Activated T-helper 2 cell treated with anti-CD3 and anti-CD28 coated beads, Interferon-gamma antibody, Interleukin-2, Interleukin-4, amounts not matched to agents 10 μg/mL and 5 μg/mL and 100 μg/mL, durations not matched to agents 14 hours and 24 hours and 36 hours (primary cell): ENCODE results near the gene WWOX. TPM values are rescaled to one million over a fixed set of nuclear protein-coding genes. Genes with fewer than 3 reads are reported as not detected.
A peak's percentile ranks its signal among the peaks of the same experiment; 100 is the strongest.

Experiments used
- DNase-seq: peaks from one replicate; pipeline ENCODE4 v3.0.0; 2021; ENCODE audit warnings: low spot score
- H3K27ac Mint-ChIP-seq: one replicate; pipeline ENCODE4 v1.8.0; 2021; ENCODE audit warnings: mixed read lengths
- H3K27me3 Mint-ChIP-seq: one replicate; pipeline ENCODE4 v1.8.0; 2021; ENCODE audit warnings: low read depth, mixed read lengths
- H3K36me3 Mint-ChIP-seq: one replicate; pipeline ENCODE4 v1.8.0; 2021; ENCODE audit warnings: low read depth, mixed read lengths
- H3K4me1 Mint-ChIP-seq: one replicate; pipeline ENCODE4 v1.8.0; 2021; ENCODE audit warnings: low read depth, mixed read lengths
- H3K4me3 Mint-ChIP-seq: one replicate; pipeline ENCODE4 v1.8.0; 2021; ENCODE audit warnings: low read depth, mild to moderate bottlenecking, moderate library complexity, mixed read lengths
- H3K9me3 Mint-ChIP-seq: one replicate; pipeline ENCODE4 v1.8.0; 2021; ENCODE audit warnings: mixed read lengths
- intact Hi-C: fragments of 100-400 bp; cut with micrococcal nuclease; formaldehyde crosslinking; loops from one replicate; pipeline ENCODE4 v1.15.1; 2023
- total RNA-seq: library from RNA; stranded (reverse); gene quantifications from 2 replicates; pipeline ENCODE4 v1.2.3, GENCODE V29; 2022

Gene WWOX
- total RNA-seq, 1 donor from 2014 or later, result 19.0 TPM

DNA sequence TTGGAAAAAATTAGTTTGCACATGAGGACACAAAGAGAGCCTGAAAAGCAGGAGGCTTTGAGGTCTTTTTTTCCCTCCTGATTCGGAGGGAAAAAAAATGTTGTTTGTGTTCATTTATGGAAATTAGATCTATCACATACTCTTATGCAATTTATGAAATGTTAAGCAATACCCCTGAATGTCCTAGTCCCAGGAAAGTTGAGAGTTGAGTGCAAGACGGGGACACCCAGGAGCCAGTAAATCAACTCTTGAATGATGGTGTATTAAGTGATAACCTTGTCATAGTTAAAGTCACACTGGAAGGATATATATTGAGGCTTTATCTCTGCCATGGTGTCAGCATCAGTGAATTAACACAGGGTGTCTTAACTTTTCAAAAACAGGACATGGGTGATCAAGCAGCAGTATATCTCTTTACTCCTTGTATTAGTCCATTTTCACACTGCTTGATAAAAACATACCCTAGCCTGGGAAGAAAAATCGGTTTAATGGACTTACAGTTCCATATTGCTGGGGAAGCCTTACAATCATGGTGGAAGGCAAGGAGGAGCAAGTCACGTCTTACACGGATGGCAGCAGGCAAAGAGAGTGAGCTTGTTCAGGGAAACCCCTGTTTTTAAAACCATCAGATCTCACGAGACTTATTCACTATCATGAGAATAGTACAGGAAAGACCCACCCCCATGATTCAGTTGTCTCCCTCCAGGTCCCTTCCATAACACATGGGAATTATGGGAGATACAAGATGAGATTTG is 1032.0 kb downstream of the WWOX start:
- Mint-ChIP-seq H3K27me3 (peaks cover 2% of the 10 kb centered on the region), H3K4me1 (no peaks in the 10 kb centered on the region), H3K36me3 (no peaks in the 10 kb centered on the region), H3K27ac (no peak overlapping the region), H3K4me3 (no peak overlapping the region), H3K9me3 (no peaks in the 10 kb centered on the region)
- no peak for DNase-seq
- intact Hi-C loops, result no loop called here

DNA sequence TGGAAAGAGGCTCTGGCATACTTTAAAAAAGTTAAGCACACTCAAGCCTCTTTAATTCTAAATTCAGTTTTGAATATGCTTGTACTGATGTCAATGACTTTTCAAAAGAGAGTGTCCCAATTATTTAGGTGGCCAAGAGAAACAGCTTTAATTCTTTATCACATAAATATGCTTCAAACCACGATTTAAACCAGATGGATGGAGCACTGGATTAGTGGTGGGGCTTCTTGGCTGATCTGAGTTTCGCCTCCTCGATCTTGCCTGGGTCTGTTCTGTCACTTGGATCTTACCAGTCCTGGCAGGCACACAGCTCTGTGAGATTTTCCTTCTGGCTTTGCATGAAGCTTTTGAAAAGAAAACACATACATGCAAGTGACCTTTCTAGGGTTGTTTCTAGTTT is 1033.2 kb downstream of the WWOX start:
- Mint-ChIP-seq H3K27ac (no peak overlapping the region), H3K9me3 (no peaks in the 10 kb centered on the region), H3K4me3 (no peak overlapping the region), H3K36me3 (no peaks in the 10 kb centered on the region), H3K4me1 (no peaks in the 10 kb centered on the region), H3K27me3 (peaks cover 2% of the 10 kb centered on the region)
- intact Hi-C loops, result no loop called here
- no peak for DNase-seq

DNA sequence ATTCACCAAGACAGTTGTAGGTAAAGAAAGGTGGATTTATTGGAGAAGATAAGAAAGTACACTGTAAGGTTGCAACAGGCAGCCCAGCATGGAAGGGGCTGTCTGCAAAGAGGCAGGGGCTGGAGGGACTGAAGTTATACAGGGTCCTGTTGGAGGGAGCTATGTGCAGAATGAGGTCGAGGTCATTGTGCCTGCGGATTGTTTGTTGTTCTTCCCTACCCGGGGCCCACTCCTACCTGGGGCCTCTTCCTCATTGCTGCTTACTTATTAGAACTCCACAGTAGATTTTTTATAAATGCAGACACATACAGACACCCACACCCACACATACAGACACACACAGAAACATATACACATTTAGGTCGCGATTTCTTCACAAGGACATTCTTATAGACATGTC is 1034.8 kb downstream of the WWOX start:
- no peak for DNase-seq
- peaks cover 2% of the 10 kb centered on the region for H3K27me3 Mint-ChIP-seq
- H3K27ac Mint-ChIP-seq, result no peak overlapping the region

DNA sequence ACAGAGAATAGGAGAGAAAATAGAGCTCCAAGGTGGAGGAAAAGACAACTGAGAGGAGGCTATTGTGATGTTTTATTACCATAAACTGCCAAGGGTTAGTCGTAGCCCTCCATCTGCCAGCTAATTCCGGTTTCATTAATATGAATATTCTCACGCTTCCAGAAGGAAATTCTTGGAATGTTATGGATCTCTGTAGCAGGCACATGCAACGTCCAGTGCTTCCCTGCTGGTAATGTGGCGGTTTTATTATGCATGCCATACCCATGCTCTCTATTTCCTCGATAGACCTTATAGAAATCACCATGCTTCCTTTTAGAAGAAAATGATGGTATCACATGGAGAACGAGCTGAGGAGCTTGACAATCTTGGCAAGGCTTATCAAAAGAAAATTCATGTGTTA is 1037.5 kb downstream of the WWOX start:
- H3K36me3 Mint-ChIP-seq, result no peaks in the 10 kb centered on the region
- no peak overlapping the region for H3K27ac Mint-ChIP-seq
- no peaks in the 10 kb centered on the region for H3K4me1 Mint-ChIP-seq
- peaks cover 2% of the 10 kb centered on the region for H3K27me3 Mint-ChIP-seq
- H3K9me3 Mint-ChIP-seq, result no peaks in the 10 kb centered on the region
- no peak overlapping the region for H3K4me3 Mint-ChIP-seq
- intact Hi-C loops, result no loop called here
- no peak for DNase-seq

More for the DNA sequence above, 1034.8 kb downstream of the WWOX start:
- intact Hi-C loops, result no loop called here
- no peak overlapping the region for H3K4me3 Mint-ChIP-seq
- no peaks in the 10 kb centered on the region for H3K9me3 Mint-ChIP-seq
- H3K4me1 Mint-ChIP-seq, result no peaks in the 10 kb centered on the region
- no peaks in the 10 kb centered on the region for H3K36me3 Mint-ChIP-seq

DNA sequence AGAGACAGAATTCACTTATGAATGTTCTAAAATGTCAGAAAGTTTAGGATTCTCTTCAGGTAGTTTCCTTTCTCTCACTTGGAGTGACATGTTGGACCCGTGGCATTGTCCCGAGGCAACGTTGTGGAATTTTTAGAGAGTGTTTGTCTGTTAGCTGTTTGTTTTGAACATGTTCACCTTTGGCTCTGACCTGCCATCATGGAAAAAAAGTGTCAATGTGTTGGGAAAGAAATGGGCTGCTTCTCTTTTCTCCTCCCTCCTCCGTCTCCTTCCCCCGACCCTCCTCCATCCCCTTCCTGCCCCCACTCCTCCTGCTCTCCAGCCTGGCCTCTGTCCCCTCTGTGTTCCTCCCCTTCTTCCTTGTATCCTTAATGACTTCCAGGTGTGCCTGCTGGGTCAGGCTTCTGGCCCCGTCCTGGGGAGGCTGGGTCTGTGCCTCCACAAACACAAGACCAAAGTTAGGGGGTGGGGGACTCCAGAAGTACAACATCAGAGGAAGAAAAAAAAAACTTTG is 1038.0 kb downstream of the WWOX start:
- intact Hi-C loops, result no loop called here
- no peak overlapping the region for H3K27ac Mint-ChIP-seq

DNA sequence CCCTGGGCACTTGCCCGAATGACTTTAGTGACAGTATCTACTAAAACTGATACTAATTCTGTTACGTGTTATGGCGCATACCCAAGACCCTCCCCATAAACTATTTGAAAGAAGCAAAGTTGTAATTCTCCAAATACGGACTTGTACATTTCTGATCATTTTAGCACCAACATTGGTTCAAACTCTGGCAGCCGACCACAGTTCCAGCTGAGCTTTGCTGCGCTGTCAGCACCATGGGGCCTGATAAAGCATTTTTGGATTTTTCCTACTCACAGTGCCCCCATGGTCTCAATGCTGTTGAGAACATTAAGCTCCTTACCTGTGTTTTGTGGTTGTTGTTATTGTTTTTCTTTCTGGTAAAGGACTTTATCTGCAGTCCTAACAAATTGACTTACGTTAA is 1040.3 kb downstream of the WWOX start:
- Mint-ChIP-seq H3K27ac (no peak overlapping the region), H3K36me3 (no peaks in the 10 kb centered on the region), H3K27me3 (no peaks in the 10 kb centered on the region), H3K9me3 (no peaks in the 10 kb centered on the region), H3K4me1 (no peaks in the 10 kb centered on the region), H3K4me3 (no peak overlapping the region)
- intact Hi-C loops, result no loop called here
- no peak for DNase-seq

More for the DNA sequence above, 1038.0 kb downstream of the WWOX start:
- peaks cover 2% of the 10 kb centered on the region for H3K27me3 Mint-ChIP-seq
- H3K4me3 Mint-ChIP-seq, result no peak overlapping the region
- DNase-seq, result no peak
- H3K4me1 Mint-ChIP-seq, result no peaks in the 10 kb centered on the region
- H3K9me3 Mint-ChIP-seq, result no peaks in the 10 kb centered on the region
- H3K36me3 Mint-ChIP-seq, result no peaks in the 10 kb centered on the region

DNA sequence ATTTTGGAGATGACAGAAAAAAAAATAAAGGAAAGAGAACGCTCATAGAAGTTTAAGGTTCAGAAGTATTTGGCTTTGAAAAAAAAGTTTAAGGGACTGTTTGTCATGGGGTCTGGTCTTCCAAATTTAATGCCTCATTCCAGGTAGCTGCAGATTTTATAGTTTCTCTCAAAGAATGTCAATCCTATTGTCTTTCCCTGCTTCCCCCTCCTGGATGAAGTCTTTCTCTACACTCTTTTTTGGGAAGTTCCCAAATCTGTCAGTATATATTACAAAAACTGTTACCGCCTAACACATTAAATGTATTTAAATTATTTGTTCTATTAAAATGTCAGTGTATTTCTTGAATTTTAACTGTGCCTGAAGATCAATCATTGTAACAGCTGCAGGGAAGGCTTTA is 1043.6 kb downstream of the WWOX start:
- no peaks in the 10 kb centered on the region for H3K4me1 Mint-ChIP-seq
- H3K4me3 Mint-ChIP-seq, result no peak overlapping the region

DNA sequence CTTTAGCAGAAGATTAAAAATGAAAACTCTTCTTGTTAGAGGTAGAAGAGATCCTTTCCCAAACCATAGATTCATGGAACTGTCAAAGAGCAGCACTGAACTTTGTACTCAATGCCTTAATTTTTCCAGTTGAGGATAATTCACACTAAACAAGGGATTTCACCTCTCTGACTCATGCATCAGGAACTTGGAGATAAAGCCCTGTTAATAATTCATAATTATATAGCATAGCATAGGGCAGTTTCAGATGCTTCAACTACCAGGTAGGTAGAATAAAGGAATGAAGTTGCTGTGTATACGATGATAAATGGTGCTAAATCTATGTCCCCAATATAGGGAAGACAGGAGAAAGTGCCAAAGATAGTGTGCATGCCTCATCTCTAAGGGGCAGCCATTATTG is 1050.7 kb downstream of the WWOX start:
- H3K4me3 Mint-ChIP-seq, result no peak overlapping the region
- H3K9me3 Mint-ChIP-seq, result no peaks in the 10 kb centered on the region
- no peak for DNase-seq
- H3K4me1 Mint-ChIP-seq, result peaks cover 5% of the 10 kb centered on the region
- peaks cover 3% of the 10 kb centered on the region for H3K27me3 Mint-ChIP-seq
- intact Hi-C loops, result no loop called here
- H3K27ac Mint-ChIP-seq, result no peak overlapping the region
- no peaks in the 10 kb centered on the region for H3K36me3 Mint-ChIP-seq

More for the DNA sequence above, 1043.6 kb downstream of the WWOX start:
- Mint-ChIP-seq H3K36me3 (no peaks in the 10 kb centered on the region), H3K9me3 (no peaks in the 10 kb centered on the region), H3K27me3 (peaks cover 2% of the 10 kb centered on the region), H3K27ac (no peak overlapping the region)
- intact Hi-C loops, result no loop called here
- no peak for DNase-seq

DNA sequence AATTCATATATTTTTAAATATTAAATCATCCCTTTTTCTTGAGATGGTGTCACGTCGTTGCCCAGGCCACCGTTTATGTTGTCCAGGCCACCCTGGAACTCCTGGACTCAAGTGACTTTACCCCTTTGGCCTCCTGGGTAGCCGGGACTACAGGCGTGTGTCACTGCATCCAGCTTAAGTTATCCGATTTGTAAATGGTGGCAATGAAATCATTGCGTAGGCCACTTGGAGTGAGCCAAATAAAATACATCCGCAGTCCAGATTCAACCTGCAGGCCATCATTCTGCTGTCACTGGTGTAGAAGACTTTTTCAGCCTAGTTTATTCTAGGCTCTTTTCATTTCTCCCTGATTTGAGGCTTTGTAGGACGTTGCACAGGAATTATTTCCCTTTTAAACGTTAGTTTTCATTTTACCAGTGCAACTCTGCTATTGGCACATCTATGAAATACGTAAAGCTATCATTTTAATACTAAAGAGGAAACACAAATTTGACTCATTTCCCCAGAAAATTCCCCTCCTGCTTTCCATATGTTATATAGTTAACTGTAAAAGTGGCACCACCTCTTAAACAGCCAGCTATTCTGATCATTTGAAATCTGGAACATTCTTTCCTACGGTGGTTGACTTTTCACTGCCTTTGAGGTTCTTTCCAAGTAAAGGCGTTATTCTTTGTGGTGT is 1051.3 kb downstream of the WWOX start:
- no peak overlapping the region for H3K4me3 Mint-ChIP-seq
- no peak overlapping the region for H3K27ac Mint-ChIP-seq
- H3K36me3 Mint-ChIP-seq, result no peaks in the 10 kb centered on the region
- no peaks in the 10 kb centered on the region for H3K9me3 Mint-ChIP-seq
- H3K27me3 Mint-ChIP-seq, result peaks cover 3% of the 10 kb centered on the region
- no peak for DNase-seq
- intact Hi-C loops, result no loop called here
- peaks cover 10% of the 10 kb centered on the region for H3K4me1 Mint-ChIP-seq

DNA sequence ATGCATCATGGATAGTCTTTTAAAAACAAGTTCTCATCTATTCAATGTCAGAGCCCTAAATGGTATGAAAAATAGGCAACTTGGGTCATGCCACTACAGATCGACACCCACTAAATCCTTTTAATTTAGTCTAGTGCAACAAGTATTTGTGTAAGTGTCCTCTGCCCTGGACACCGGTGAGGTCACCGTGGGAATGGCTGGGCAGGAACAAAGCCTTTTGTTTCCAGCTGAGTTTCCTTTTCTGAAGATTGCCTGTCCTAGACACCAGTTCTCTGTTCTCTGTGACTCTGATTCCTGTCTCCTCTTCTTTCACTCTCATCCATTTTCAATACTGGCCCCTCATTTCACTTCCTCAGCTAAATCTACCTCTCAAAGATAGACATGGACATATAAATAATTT is 1054.6 kb downstream of the WWOX start:
- H3K4me1 Mint-ChIP-seq, result peaks cover 38% of the 10 kb centered on the region
- no peak for DNase-seq
- H3K4me3 Mint-ChIP-seq, result no peak overlapping the region
- no peaks in the 10 kb centered on the region for H3K27me3 Mint-ChIP-seq
- H3K9me3 Mint-ChIP-seq, result no peaks in the 10 kb centered on the region
- intact Hi-C loops, result no loop called here
- H3K27ac Mint-ChIP-seq, result no peak overlapping the region
- no peaks in the 10 kb centered on the region for H3K36me3 Mint-ChIP-seq

DNA sequence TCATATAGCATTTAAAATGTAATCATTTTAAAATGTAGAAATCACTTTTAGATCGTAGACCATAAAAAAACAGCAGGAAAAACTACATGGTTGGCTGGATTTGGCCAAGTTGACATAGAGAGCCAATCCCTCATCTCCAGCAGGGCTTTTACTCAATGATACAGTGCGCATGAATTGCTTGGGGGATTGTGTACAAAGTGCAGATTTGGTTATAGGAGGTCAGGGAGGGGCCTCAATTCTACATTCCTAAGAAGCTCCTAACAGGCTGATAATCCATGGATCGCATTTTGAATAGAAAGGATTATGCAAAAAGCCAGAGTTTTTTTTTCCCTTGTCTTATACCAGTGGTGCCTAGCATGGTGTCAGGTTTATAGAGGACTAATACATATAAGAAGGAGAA is 1056.0 kb downstream of the WWOX start:
- peaks cover 38% of the 10 kb centered on the region for H3K4me1 Mint-ChIP-seq
- no peak overlapping the region for H3K4me3 Mint-ChIP-seq
- no peaks in the 10 kb centered on the region for H3K27me3 Mint-ChIP-seq
- peak overlapping the region; percentile 35 for H3K27ac Mint-ChIP-seq
- intact Hi-C loops, result loop anchor here (5.0 kb wide), 2 partner anchors 63 to 112 kb away; no protein-coding TSS in a partner anchor
- H3K9me3 Mint-ChIP-seq, result no peaks in the 10 kb centered on the region
- no peaks in the 10 kb centered on the region for H3K36me3 Mint-ChIP-seq
- DNase-seq, result no peak

DNA sequence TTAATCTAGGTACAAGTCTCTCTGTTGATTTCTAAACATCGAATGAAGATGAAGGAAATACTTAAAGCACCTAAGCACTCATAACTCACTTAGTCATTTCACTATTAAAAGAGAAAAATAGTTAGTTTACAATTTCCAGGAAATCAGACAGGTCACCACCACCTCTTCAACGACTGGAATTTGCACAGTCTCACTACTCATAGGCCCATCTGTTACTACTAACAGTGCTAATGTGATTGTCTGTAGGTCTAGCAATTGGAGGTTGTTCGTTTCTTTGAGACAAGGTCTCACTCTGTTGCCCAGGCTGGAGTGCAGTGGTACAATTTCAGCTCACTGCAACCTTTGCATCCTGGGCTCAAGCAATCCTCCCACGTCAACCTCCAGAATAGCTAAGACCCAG is 1056.5 kb downstream of the WWOX start:
- DNase-seq, result no peak
- Mint-ChIP-seq H3K36me3 (no peaks in the 10 kb centered on the region), H3K9me3 (no peaks in the 10 kb centered on the region), H3K4me1 (peaks cover 39% of the 10 kb centered on the region), H3K27ac (no peak overlapping the region), H3K27me3 (no peaks in the 10 kb centered on the region), H3K4me3 (no peak overlapping the region)
- intact Hi-C loops, result loop anchor here (5.0 kb wide), 2 partner anchors 64 to 111 kb away; no protein-coding TSS in a partner anchor

DNA sequence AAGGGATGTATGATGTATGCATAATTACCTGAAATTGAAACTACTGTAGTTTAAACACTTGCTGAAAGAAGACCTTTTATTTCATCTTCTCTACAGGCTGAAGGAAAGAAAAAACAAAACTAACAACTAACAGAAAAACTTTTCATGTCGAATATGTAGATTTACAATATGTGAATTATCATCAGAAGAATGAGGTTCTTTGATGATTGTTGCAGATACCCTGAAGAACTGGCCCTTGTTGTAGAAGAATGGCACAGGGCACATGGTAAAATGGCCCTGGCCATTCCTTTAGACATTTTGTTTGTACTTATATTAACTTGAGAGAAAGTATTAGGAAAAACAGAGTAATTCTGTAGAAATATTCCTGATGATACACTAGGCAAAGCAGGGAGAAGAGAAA is 1057.3 kb downstream of the WWOX start:
- Mint-ChIP-seq H3K9me3 (no peaks in the 10 kb centered on the region), H3K4me3 (no peak overlapping the region), H3K4me1 (peaks cover 42% of the 10 kb centered on the region), H3K36me3 (no peaks in the 10 kb centered on the region), H3K27ac (peak overlapping the region; percentile 59), H3K27me3 (no peaks in the 10 kb centered on the region)
- DNase-seq, result no peak
- intact Hi-C loops, result loop anchor here (5.0 kb wide), 2 partner anchors 64 to 111 kb away; no protein-coding TSS in a partner anchor
